ENCODE data around the gene CNPY1.

Gene CNPY1

GRCh38 chr7:155466814-155467733 lies 79.3 kb downstream of the CNPY1 start:
- DNase-seq (ENCODE audit: low spot score) = no peak
- no peak overlapping the region for H3K27ac ChIP-seq
- TF ChIP-seq CTCF (conservative IDR thresholded peaks at IDR 0.05; ENCODE audit: low read depth) = no peak
- ChIA-PET CTCF (no interaction called here), POLR2A (ENCODE audit: low non-redundant PET) (no interaction called here)

DNA sequence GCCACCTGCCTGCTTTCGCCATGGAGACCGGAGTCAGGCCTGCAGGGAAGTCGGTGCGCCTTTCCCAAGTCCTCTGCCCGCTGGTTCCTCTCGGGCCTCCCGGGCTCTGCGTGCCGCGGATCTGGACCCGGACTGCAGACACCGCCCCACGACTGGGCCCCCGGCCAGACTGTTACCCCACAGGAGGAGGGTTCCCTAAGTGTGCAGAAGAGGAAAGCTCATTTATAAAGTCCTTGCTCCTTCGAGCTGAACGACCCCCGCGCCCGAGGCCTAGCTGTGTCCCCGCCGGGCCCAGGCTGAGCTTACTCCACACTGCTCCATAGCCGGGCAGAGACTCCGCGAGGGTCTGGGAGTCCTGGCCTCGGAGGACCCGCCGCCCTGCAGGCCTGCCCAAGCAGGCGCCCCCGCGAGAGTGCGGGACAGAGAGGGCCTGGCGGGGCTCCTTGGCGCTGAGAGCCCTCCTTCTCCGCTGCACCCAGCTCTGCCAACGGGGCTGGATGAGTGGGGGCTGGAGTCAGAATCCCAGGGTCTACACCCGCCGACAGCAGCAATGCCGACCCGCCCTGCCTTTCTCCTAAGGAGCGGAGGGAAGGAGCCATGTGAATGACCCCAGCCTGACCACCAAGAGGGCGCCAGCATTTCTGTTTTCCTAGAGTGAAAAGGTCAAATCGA lies 80.1 kb downstream of the CNPY1 start:
- CTCF ChIA-PET = no interaction called here
- TF ChIP-seq CTCF (conservative IDR thresholded peaks at IDR 0.05; ENCODE audit: low read depth) = no peak
- DNase-seq (ENCODE audit: low spot score) = no peak
- H3K27ac ChIP-seq = no peak overlapping the region
- POLR2A ChIA-PET (ENCODE audit: low non-redundant PET) = no interaction called here

DNA sequence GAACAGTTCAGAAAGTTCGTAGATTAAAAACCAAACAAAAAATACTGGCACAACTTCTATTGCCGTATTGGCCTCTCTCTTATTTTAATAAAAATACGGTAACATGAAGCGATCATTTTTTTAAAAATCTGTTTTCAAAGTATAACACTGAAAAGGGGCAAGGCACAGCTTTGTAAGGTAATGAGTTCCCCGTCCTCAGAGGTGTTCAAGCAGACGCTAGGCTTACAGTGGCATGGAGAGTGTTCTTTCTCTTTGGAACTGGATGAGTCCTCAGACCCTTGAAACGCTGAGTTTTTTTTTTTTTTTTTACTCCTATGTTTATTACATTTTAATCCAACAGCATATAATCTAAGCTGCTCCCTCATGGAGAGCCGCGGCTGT lies 80.6 kb downstream of the CNPY1 start:
- H3K27ac ChIP-seq = no peak overlapping the region
- ChIA-PET CTCF (no interaction called here), POLR2A (ENCODE audit: low non-redundant PET) (no interaction called here)
- DNase-seq (ENCODE audit: low spot score) = no peak
- no peak for TF ChIP-seq CTCF (conservative IDR thresholded peaks at IDR 0.05; ENCODE audit: low read depth)

DNA sequence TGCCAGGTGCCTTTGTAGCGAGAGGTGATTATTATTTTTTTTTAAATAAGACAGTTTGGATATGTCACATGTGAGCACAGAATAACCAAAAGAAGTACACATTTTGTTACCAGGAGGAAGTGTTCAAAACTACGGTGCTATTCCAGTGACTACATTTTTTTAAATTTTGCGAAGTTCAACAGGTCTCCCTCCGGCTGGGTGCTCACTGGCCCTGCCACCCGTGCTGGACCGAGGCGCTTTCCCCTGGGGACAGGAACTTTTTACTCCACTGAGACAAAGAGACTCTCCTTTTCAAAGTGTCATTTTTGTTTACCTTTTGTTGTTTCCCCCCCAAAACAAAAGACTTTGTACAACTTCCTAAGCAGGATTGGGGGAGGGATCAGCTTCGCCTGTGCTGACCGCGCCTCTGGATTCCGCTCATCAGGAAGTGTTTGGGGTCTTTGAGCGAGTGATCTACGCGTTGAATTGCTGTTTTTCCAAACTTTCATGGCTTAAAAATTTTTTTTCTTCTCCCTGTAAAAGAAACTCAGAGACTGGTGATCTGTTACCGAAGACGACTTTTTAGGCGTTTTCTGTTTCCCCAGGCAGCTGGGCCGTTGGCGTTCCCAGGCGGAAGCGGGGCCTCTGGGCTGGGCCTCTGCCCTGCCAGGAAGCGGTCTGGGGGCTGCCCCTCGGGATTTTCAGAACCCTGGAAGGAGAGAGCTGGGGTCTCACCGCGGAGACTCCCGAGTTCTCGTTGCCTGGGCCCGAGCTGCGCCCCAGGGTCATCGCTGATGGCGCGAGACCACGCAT lies 81.2 kb downstream of the CNPY1 start:
- no peak overlapping the region for H3K27ac ChIP-seq
- POLR2A ChIA-PET (ENCODE audit: low non-redundant PET) = no interaction called here
- CTCF ChIA-PET = no interaction called here
- TF ChIP-seq CTCF (conservative IDR thresholded peaks at IDR 0.05; ENCODE audit: low read depth) = no peak
- no peak for DNase-seq (ENCODE audit: low spot score)

- no peak for TF ChIP-seq CTCF (conservative IDR thresholded peaks at IDR 0.05; ENCODE audit: low read depth)
- no peak overlapping the region for H3K27ac ChIP-seq
- POLR2A ChIA-PET (ENCODE audit: low non-redundant PET) = no interaction called here
Measured at GRCh38 chr7:155464183-155464582, 82.2 kb downstream of the CNPY1 start.

DNA sequence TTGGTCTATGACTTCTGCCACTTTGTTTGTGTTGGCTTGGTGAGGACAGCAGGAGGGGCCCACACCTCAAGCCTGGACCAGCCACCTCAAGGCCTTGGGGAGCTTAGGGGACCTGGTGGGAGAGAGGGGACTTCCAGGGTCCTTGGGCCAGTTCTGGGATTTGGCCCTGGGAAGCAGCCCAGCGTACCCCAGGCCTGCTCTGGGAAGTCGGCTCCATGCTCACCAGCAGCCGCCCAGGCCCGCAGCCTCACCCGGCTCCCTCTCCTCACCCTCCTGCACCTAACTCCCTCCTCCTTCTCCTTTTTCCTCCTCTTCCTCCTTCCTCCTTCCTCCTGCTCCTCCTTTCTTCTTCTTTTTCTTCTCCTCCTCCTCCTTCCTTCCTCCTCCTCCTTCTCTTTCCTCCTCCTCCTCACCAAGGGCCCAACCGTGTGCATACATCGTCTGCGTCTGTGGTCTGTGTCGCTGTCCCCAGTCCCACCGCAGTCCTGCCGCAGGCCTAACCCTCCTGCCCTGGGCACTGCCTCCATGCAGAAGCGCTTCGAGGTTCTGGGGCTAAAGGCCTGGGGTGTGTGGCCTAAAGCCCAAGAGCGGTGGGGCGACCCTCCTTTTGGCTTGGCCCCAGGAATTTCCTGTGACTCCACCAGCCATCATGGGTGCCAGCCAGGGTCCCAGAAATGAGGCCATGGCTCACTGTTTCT lies 83.1 kb downstream of the CNPY1 start:
- H3K27ac ChIP-seq = no peak overlapping the region
- CTCF ChIA-PET = no interaction called here
- DNase-seq (ENCODE audit: low spot score) = no peak
- TF ChIP-seq CTCF (conservative IDR thresholded peaks at IDR 0.05; ENCODE audit: low read depth) = no peak
- POLR2A ChIA-PET (ENCODE audit: low non-redundant PET) = no interaction called here

More at GRCh38 chr7:155464183-155464582, 82.2 kb downstream of the CNPY1 start:
- no peak for DNase-seq (ENCODE audit: low spot score)
- CTCF ChIA-PET = no interaction called here

Data from RWPE1 (cell line).